CD14-positive monocyte (primary cell): ENCODE measurements around the gene SRA1. TPM values are rescaled to one million over a fixed set of nuclear protein-coding genes. Genes with fewer than 3 reads are reported as not detected.

ENCODE experiments used
- DNase-seq, 3 donors: peaks; one replicate each; pipeline ENCODE4 v3.0.0-alpha.2; 2011 to 2022
- H2AFZ ChIP-seq: 2 replicates; pipeline ENCODE4 v1.6.0; 2012; ENCODE audit warnings: mild to moderate bottlenecking, low read depth, low read length, inconsistent platforms; ENCODE audit not compliant: insufficient read depth, poor library complexity, severe bottlenecking
- H3K27ac ChIP-seq, 2 donors: 1 replicate in 1 of 2; 2 replicates in 1 of 2; pipeline ENCODE4 v1.5.1; 2012 to 2013; ENCODE audit warnings: low read length in 2 of 2, control low read depth in 1 of 2, inconsistent platforms in 1 of 2, low read depth in 1 of 2, mild to moderate bottlenecking in 1 of 2
- H3K27me3 ChIP-seq, 2 donors: one replicate each; pipeline versions ENCODE4 v1.6.0 to v1.6.1; 2011 to 2013; ENCODE audit warnings: low read length in 2 of 2; ENCODE audit not compliant: control insufficient read depth in 2 of 2, insufficient read depth in 2 of 2
- H3K36me3 ChIP-seq, 2 donors: replicated peaks in 1 of 2; 1 replicate in 1 of 2; 2 replicates in 1 of 2; pipeline versions ENCODE4 v1.5.1 to v1.6.1; 2012 to 2013; ENCODE audit warnings: low read length in 2 of 2, control low read depth in 1 of 2, inconsistent platforms in 1 of 2, mild to moderate bottlenecking in 1 of 2; ENCODE audit not compliant: insufficient read depth in 2 of 2, control insufficient read depth in 1 of 2
- H3K4me1 ChIP-seq, 2 donors: 1 replicate in 1 of 2; 2 replicates in 1 of 2; pipeline versions ENCODE4 v1.5.1 to v1.6.1; 2012 to 2013; ENCODE audit warnings: low read length in 2 of 2, control low read depth in 1 of 2, inconsistent platforms in 1 of 2, mild to moderate bottlenecking in 1 of 2, moderate library complexity in 1 of 2; ENCODE audit not compliant: insufficient read depth in 2 of 2, control insufficient read depth in 1 of 2
- H3K4me2 ChIP-seq: replicated peaks from 2 replicates; pipeline ENCODE3; 2012; ENCODE audit warnings: low read length, moderate library complexity, mild to moderate bottlenecking; ENCODE audit not compliant: poor library complexity, severe bottlenecking; ENCODE audit errors: extremely low read depth
- H3K4me3 ChIP-seq, 3 experiments: fragments of 200-600 bp in 1 of 3; sonication (generic) in 1 of 3; replicated peaks in 1 of 3; 1 replicate in 2 of 3; 2 replicates in 1 of 3; pipeline ENCODE4 v1.5.1; 2011 to 2013; ENCODE audit warnings: low read length in 3 of 3, mild to moderate bottlenecking in 3 of 3, control low read depth in 2 of 3, low read depth in 2 of 3, inconsistent platforms in 1 of 3, moderate library complexity in 1 of 3
- H3K79me2 ChIP-seq: 2 replicates; pipeline ENCODE4 v1.6.0; 2012; ENCODE audit warnings: mild to moderate bottlenecking, control low read depth, inconsistent platforms, low read length, moderate library complexity; ENCODE audit not compliant: insufficient read depth
- H3K9ac ChIP-seq: 2 replicates; pipeline ENCODE4 v1.6.0; 2017; ENCODE audit warnings: low read length, mild to moderate bottlenecking; ENCODE audit not compliant: insufficient read depth, poor library complexity, severe bottlenecking
- H3K9me3 ChIP-seq, 2 donors: replicated peaks in 1 of 2; 1 replicate in 1 of 2; 2 replicates in 1 of 2; pipeline versions ENCODE4 v1.5.1 to v1.6.1; 2012 to 2013; ENCODE audit warnings: low read length in 2 of 2, control low read depth in 1 of 2; ENCODE audit not compliant: control insufficient read depth in 1 of 2, insufficient read depth in 1 of 2
- H4K20me1 ChIP-seq: 2 replicates; pipeline ENCODE4 v1.6.0; 2012; ENCODE audit warnings: mild to moderate bottlenecking, low read length, control low read depth, moderate library complexity; ENCODE audit not compliant: insufficient read depth
- H3K27ac Mint-ChIP-seq, 7 donors: one replicate each; pipeline ENCODE4 v1.8.0; 2020; ENCODE audit warnings: mild to moderate bottlenecking in 7 of 7, mixed read lengths in 7 of 7, moderate library complexity in 6 of 7, inconsistent platforms in 2 of 7
- H3K27me3 Mint-ChIP-seq, 3 donors: one replicate each; pipeline ENCODE4 v1.8.0; 2021 to 2022; ENCODE audit warnings: low read depth in 3 of 3, mild to moderate bottlenecking in 3 of 3, mixed read lengths in 3 of 3, moderate library complexity in 3 of 3, inconsistent platforms in 1 of 3
- H3K36me3 Mint-ChIP-seq, 2 donors: one replicate each; pipeline ENCODE4 v1.8.0; 2020; ENCODE audit warnings: mixed read lengths in 2 of 2, inconsistent platforms in 1 of 2, mild to moderate bottlenecking in 1 of 2
- H3K4me1 Mint-ChIP-seq: one replicate; pipeline ENCODE4 v1.8.0; 2020; ENCODE audit warnings: mild to moderate bottlenecking, mixed read lengths
- H3K4me3 Mint-ChIP-seq, 2 donors: one replicate each; pipeline ENCODE4 v1.8.0; 2020; ENCODE audit warnings: mild to moderate bottlenecking in 2 of 2, mixed read lengths in 2 of 2, moderate library complexity in 1 of 2
- H3K9me3 Mint-ChIP-seq, 7 donors: one replicate each; pipeline ENCODE4 v1.8.0; 2020 to 2022; ENCODE audit warnings: mixed read lengths in 7 of 7, mild to moderate bottlenecking in 6 of 7, moderate library complexity in 6 of 7, inconsistent platforms in 2 of 7
- WGBS: methylation state at CpG from one replicate; pipeline ENCODE4 v1.1.5; 2013; ENCODE audit warnings: missing lambda C conversion rate; ENCODE audit not compliant: insufficient coverage; 5-methylcytosine and 5-hydroxymethylcytosine counted together
- intact Hi-C, 2 donors: fragments of 100-400 bp; cut with micrococcal nuclease; formaldehyde crosslinking; loops; one replicate each; pipeline versions ENCODE4 v1.15.0 to v1.15.1; 2023
- polyA plus RNA-seq, 3 donors: library from polyadenylated mRNA; depleted of rRNA in 1 of 3; unstranded in 2 of 3; stranded (reverse) in 1 of 3; fragments of 300-500 nt in 2 of 3; fragments of >200 nt in 1 of 3; fragmentation: Illumina TruSeq in 2 of 3; gene quantifications; 1 replicate in 2 of 3; 2 replicates in 1 of 3; pipeline ENCODE4 v1.2.3, GENCODE V29; 2012 to 2021
- TF ChIP-seq, protein P1 (sequence below): fragments of 200-600 bp; IDR thresholded peaks from one replicate; pipeline ENCODE4 v1.8.0; 2022; ENCODE audit warnings: antibody characterized with exemption, mild to moderate bottlenecking

SRA1 gene
- polyA plus RNA-seq, 3 donors, result 72.4 to 97.2 (median 80.8) TPM

DNA sequence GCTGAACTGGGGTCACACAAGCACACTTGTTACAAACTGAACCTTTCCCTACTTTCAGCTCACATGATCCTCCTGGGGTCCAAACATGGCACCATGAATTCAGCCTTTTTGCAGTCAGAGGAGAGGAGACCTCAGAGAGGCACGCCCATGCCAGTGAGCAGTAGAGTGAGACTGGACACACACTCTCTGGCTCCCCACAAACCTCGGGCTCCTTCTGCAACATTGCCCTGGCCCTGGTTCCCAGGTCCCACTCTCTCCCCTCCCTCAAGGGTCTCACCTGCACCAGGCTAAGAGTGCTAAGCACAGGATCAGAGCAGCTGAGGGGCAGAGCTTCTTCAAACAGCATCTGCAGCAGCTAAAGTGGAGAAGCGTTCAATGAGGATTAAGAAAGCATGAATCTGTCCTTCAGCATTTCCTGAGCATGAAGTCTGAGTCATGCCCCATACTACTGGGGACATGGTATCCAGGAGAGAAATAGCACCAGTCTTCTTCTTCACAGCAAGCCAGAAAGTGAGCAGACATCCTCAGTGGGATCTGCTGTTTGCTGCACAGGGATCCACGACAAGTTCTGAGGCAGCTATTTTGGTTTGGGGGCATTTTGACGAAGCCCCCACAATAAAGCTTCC lies 34.6 kb upstream of the SRA1 start:
- H4K20me1 ChIP-seq, result no peaks in the 10 kb centered on the region
- peaks cover 43% of the 10 kb centered on the region for H3K79me2 ChIP-seq
- peaks cover 90 to 94% of the 10 kb centered on the region in 2 donors for H3K4me1 ChIP-seq
- H3K9me3 Mint-ChIP-seq, result peaks cover 0 to 1% (median 0%) of the 10 kb centered on the region in 7 donors
- intact Hi-C loops, result no loop called here
- H3K27me3 ChIP-seq, result no peaks in the 10 kb centered on the region
- peak overlapping the region; percentile 91 to 98 (median 95) for H3K27ac Mint-ChIP-seq
- H3K9me3 ChIP-seq, result no peaks in the 10 kb centered on the region
- peaks cover 0 to under 1% of the 10 kb centered on the region in 2 donors for H3K36me3 ChIP-seq
- H3K4me2 ChIP-seq, result peak overlapping the region; percentile 83
- peak overlapping the region; percentile 58 for H3K9ac ChIP-seq
- H2AFZ ChIP-seq, result peak overlapping the region; percentile 8
- peak overlapping the region; percentile 80 to 91 for H3K27ac ChIP-seq
- peak overlapping the region; percentile 82 to 96 for H3K4me3 Mint-ChIP-seq
- WGBS, result 0% methylated on average over 1 of the region's 5 CpGs
- peaks cover 87% of the 10 kb centered on the region for H3K4me1 Mint-ChIP-seq
- peaks cover 0 to 20% of the 10 kb centered on the region in 2 donors for H3K36me3 Mint-ChIP-seq
- H3K27me3 Mint-ChIP-seq, result peaks cover 0 to 2% (median 0%) of the 10 kb centered on the region in 3 donors
- TF ChIP-seq, protein P1, sequence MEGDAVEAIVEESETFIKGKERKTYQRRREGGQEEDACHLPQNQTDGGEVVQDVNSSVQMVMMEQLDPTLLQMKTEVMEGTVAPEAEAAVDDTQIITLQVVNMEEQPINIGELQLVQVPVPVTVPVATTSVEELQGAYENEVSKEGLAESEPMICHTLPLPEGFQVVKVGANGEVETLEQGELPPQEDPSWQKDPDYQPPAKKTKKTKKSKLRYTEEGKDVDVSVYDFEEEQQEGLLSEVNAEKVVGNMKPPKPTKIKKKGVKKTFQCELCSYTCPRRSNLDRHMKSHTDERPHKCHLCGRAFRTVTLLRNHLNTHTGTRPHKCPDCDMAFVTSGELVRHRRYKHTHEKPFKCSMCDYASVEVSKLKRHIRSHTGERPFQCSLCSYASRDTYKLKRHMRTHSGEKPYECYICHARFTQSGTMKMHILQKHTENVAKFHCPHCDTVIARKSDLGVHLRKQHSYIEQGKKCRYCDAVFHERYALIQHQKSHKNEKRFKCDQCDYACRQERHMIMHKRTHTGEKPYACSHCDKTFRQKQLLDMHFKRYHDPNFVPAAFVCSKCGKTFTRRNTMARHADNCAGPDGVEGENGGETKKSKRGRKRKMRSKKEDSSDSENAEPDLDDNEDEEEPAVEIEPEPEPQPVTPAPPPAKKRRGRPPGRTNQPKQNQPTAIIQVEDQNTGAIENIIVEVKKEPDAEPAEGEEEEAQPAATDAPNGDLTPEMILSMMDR, result no peak
- peak; percentile 64 to 85 (median 81) for DNase-seq
- H3K4me3 ChIP-seq, result peak overlapping the region; percentile 26 to 81 (median 49)

DNA sequence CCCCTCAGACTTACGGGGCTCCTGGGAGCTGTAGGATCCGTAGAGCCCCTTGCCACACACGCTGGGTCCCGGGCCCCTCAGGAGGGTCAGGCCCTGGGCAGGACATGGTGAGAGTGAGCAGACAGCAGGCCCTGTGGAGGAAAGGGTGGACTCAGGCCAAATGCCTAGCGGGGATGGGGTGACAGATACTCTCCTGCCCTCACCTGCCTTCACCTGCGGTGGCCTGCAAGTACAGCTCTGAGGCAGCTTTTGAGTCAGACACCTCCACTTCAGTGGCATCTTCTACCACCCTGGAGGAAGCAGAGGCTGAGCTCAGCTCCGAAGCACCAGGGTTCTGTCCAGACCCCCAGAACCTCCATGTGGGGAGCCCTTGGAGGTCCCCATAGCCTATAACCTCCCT lies 33.6 kb upstream of the SRA1 start:
- Histone ChIP-seq H3K27ac (peak overlapping the region; percentile 80 to 91), H3K27me3 (no peaks in the 10 kb centered on the region), H3K9ac (peak overlapping the region; percentile 58), H3K4me3 (peak overlapping the region; percentile 26 to 81 (median 49)), H3K4me1 (peaks cover 80 to 85% of the 10 kb centered on the region in 2 donors), H4K20me1 (no peaks in the 10 kb centered on the region), H3K36me3 (peaks cover 0 to 8% of the 10 kb centered on the region in 2 donors), H3K9me3 (no peaks in the 10 kb centered on the region), H3K4me2 (peak overlapping the region; percentile 83), H3K79me2 (peaks cover 50% of the 10 kb centered on the region), H2AFZ (no peak overlapping the region)
- DNase-seq, result no peak
- Mint-ChIP-seq H3K27me3 (peaks cover 0 to 2% (median 0%) of the 10 kb centered on the region in 3 donors), H3K36me3 (peaks cover 9 to 30% of the 10 kb centered on the region in 2 donors), H3K4me1 (peaks cover 80% of the 10 kb centered on the region), H3K27ac (peak overlapping the region; percentile 91 to 98 (median 95)), H3K4me3 (peak overlapping the region; percentile 82 to 96), H3K9me3 (peaks cover 0 to 5% (median 0%) of the 10 kb centered on the region in 7 donors)
- intact Hi-C loops, result no loop called here
- WGBS, result 100% methylated on average over 5 of the region's 7 CpGs
- TF ChIP-seq, protein P1, result no peak
